Measurements from ENCODE around the gene EEF1A1. TPM values are rescaled to one million over a fixed set of nuclear protein-coding genes. Genes with fewer than 3 reads are reported as not detected.

EEF1A1 gene
- total and polyA plus RNA-seq, 2 of the 8 experiments (the other 6 are each of a cell fraction or from before 2014, with no cell fraction given), result 13,823 to 13,927 TPM

DNA sequence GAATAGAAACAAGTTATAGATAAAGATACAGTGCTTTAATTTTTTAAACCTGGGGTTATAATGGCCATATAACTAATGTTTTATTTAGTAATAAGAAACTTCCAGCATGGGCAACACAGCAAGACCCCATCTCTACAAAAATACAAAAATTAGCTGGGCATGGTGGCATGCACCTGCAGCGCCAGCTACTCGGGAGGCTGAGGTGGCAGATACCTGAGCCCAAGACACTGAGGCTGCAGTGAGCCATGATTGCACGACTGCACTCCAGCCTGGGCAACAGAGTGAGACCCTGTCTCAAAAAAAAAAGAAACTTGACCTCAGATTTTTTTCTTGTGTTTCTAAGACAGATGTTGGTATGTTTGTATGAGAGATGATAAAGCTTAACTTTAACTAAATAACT is 22.9 kb downstream of the EEF1A1 start:
- Histone ChIP-seq H3K27ac (ENCODE audit: low read depth, low read length) (no peak overlapping the region), H3K4ac (replicated peaks; ENCODE audit: insufficient read length, low read depth, low read length) (no peak overlapping the region), H2AFZ (ENCODE audit: low read length) (no peak overlapping the region), H3K14ac (ENCODE audit: insufficient read length) (no peak overlapping the region), H3K18ac (ENCODE audit: extremely low read depth, low read length) (no peak overlapping the region), H3K79me2 (ENCODE audit: control insufficient read depth in 1 of 2, insufficient read depth in 2 of 2, low read length in 2 of 2) (no peaks in the 10 kb centered on the region), H2AK5ac (ENCODE audit: low read depth, low read length) (no peak overlapping the region), H3K4me2 (ENCODE audit: insufficient read depth in 1 of 2, low read depth in 2 of 2, low read length in 2 of 2) (no peak overlapping the region), H4K91ac (replicated peaks; ENCODE audit: insufficient read length, low read length) (no peak overlapping the region), H3K4me1 (replicated peaks in 1 of 4; ENCODE audit: control insufficient read depth in 3 of 4, insufficient read depth in 4 of 4, low read length in 3 of 4) (no peaks in the 10 kb centered on the region), H3K23me2 (ENCODE audit: low read depth, low read length) (no peaks in the 10 kb centered on the region), H3K79me1 (ENCODE audit: low read depth, low read length) (no peaks in the 10 kb centered on the region), H4K5ac (ENCODE audit: insufficient read length, low read depth, low read length) (no peak overlapping the region), H3K4me3 (ENCODE audit: extremely low read depth in 1 of 4, insufficient read depth in 2 of 4, low read depth in 3 of 4, low read length in 4 of 4) (no peak overlapping the region), H2BK12ac (ENCODE audit: low read depth, low read length) (no peak overlapping the region), H3K56ac (replicated peaks; ENCODE audit: insufficient read length, low read depth, low read length) (no peak overlapping the region), H2BK20ac (ENCODE audit: low read length) (no peak overlapping the region), H3K9ac (replicated peaks in 1 of 4; ENCODE audit: extremely low read depth in 1 of 4, low read depth in 3 of 4, low read length in 3 of 4) (no peak overlapping the region), H4K8ac (ENCODE audit: extremely low read depth, insufficient read depth, low read length) (no peak overlapping the region), H2BK120ac (replicated peaks; ENCODE audit: low read depth, low read length) (no peak overlapping the region), H3K9me3 (ENCODE audit: insufficient read depth in 2 of 2, low read depth in 1 of 2, low read length in 1 of 2) (no peaks in the 10 kb centered on the region), H4K20me1 (replicated peaks in 1 of 2; ENCODE audit: control insufficient read depth in 1 of 2, insufficient read depth in 2 of 2, low read length in 2 of 2) (no peaks in the 10 kb centered on the region), H2BK15ac (ENCODE audit: low read length) (no peak overlapping the region), H3K23ac (ENCODE audit: insufficient read length) (no peak overlapping the region), H3K36me3 (ENCODE audit: control insufficient read depth in 2 of 4, insufficient read depth in 4 of 4, low read length in 3 of 4) (peaks cover 2 to 51% (median 21%) of the 10 kb centered on the region in 4 experiments; a peak in 6 of 8 replicates), H2BK5ac (ENCODE audit: low read depth, low read length) (no peak overlapping the region), H3K27me3 (replicated peaks in 1 of 4; ENCODE audit: control insufficient read depth in 3 of 4, extremely low read depth in 1 of 4, insufficient read depth in 3 of 4, low read length in 3 of 4) (no peaks in the 10 kb centered on the region)
- TF ChIP-seq ZNF274 (IDR thresholded peaks at IDR 0.05; ENCODE audit: borderline replicate concordance, extremely low read depth, low read length), result no peak
- TF ChIP-seq NRF1 (IDR thresholded peaks at IDR 0.05; ENCODE audit: low read depth, low read length), result no peak
- no peak for TF ChIP-seq SP1 (IDR thresholded peaks at IDR 0.05; ENCODE audit: low read depth, low read length)
- no peak for TF ChIP-seq BRCA1 (IDR thresholded peaks at IDR 0.05; ENCODE audit: low read depth, low read length)
- no peak for TF ChIP-seq POLR2A (IDR thresholded peaks at IDR 0.05; ENCODE audit: control extremely low read depth in 1 of 2, low read depth in 2 of 2, low read length in 2 of 2)
- TF ChIP-seq, protein P1, sequence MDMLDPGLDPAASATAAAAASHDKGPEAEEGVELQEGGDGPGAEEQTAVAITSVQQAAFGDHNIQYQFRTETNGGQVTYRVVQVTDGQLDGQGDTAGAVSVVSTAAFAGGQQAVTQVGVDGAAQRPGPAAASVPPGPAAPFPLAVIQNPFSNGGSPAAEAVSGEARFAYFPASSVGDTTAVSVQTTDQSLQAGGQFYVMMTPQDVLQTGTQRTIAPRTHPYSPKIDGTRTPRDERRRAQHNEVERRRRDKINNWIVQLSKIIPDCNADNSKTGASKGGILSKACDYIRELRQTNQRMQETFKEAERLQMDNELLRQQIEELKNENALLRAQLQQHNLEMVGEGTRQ (IDR thresholded peaks at IDR 0.05; ENCODE audit: low read length), result no peak
- no peak for TF ChIP-seq SP4 (IDR thresholded peaks at IDR 0.05; ENCODE audit: low read length)
- no peak for TF ChIP-seq POU5F1 (IDR thresholded peaks at IDR 0.05; ENCODE audit: low read depth, low read length)
- TF ChIP-seq SRF (IDR thresholded peaks at IDR 0.05; ENCODE audit: low read depth, low read length), result no peak
- no peak for TF ChIP-seq EZH2 (IDR thresholded peaks at IDR 0.05; ENCODE audit: low read depth, low read length, severe bottlenecking)
- no peak for TF ChIP-seq SIN3A (conservative IDR thresholded peaks at IDR 0.05 in 1 of 2, IDR thresholded peaks at IDR 0.05 in 1 of 2; ENCODE audit: low read depth in 1 of 2, low read length in 2 of 2)
- ChIA-PET CTCF (ENCODE audit: partially characterized antibody) (interaction anchor here (1.5 kb wide), 1 partner anchor 113 kb away, joined by 5 read pairs; no protein-coding TSS in a partner anchor), POLR2A (ENCODE audit: partially characterized antibody) (interaction anchor here (0.5 to 16.9 kb wide), 4 partner anchors 17 to 159 kb away, joined by 3 to 305 read pairs (median 4); partner anchors contain the start of genes EEF1A1 and MTO1)
- FAIRE-seq, result no peak
- 98% methylated on average over 3 of the region's 3 CpGs; no CpG with 5 or more reads in 1 of the 2 experiments for WGBS, 2 experiments (ENCODE audit: extremely low coverage in 1 of 2, insufficient coverage in 1 of 2, insufficient read length in 1 of 2, insufficient replicate concordance in 2 of 2, low coverage in 1 of 2, low lambda C conversion rate in 2 of 2, missing lambda C conversion rate in 1 of 2)
- DNase-seq (ENCODE audit: low read depth in 1 of 2, low spot score in 2 of 2), result no peak
